Panc1 (cell line): ENCODE measurements around the gene RP9. TPM values are rescaled to one million over a fixed set of nuclear protein-coding genes. Genes with fewer than 3 reads are reported as not detected.

Experiments used
- ATAC-seq: fragments of 200-7000 bp; cut with Tn5 transposase; 2 replicates; pipeline ENCODE4 v1.9.1; 2020; ENCODE audit warnings: mild to moderate bottlenecking, moderate library complexity
- BruUV-seq: library from RNA; stranded (reverse); fragments of 400-500 nt; replicated peaks from 2 replicates; lab custom pipeline; 2021; lab: Mats Ljungman, UMichigan
- CTCF ChIA-PET: fragments of 300-600 bp; sonication (Branson Sonifier 250); formaldehyde crosslinking; loops from one replicate; lab custom pipeline; 2022; ENCODE audit warnings: antibody characterized with exemption; lab: Charles Lee
- POLR2A ChIA-PET: fragments of 300-600 bp; sonication (Branson Sonifier 250); formaldehyde crosslinking; loops from one replicate; lab custom pipeline; 2022; ENCODE audit warnings: antibody characterized with exemption; lab: Charles Lee
- DNase-seq: peaks from one replicate; pipeline ENCODE4 v3.0.0-alpha.2; 2010; ENCODE audit warnings: low read depth, low spot score
- H3K27ac ChIP-seq: 2 replicates; pipeline ENCODE4 v1.5.1; 2011; ENCODE audit warnings: mild to moderate bottlenecking, low read length, inconsistent platforms
- H3K27me3 ChIP-seq: fragments of 200-500 bp; sonication (Bioruptor generic); 2 replicates; pipeline ENCODE4 v1.6.0; 2014; ENCODE audit warnings: low read length, inconsistent platforms; ENCODE audit not compliant: control insufficient read depth, insufficient read depth
- H3K36me3 ChIP-seq: fragments of 200-500 bp; sonication (Bioruptor generic); 2 replicates; pipeline ENCODE4 v1.5.1; 2014; ENCODE audit warnings: inconsistent platforms, mild to moderate bottlenecking, low read length, moderate library complexity; ENCODE audit not compliant: control insufficient read depth, insufficient read depth
- H3K4me1 ChIP-seq: 2 replicates; pipeline ENCODE4 v1.5.1; 2011; ENCODE audit warnings: inconsistent platforms, mild to moderate bottlenecking, low read length, moderate library complexity; ENCODE audit not compliant: control insufficient read depth, insufficient read depth
- H3K4me3 ChIP-seq, 2 experiments: 2 replicates each; pipeline ENCODE4 v1.5.1; 2011 to 2012; ENCODE audit warnings: low read depth in 2 of 2, low read length in 2 of 2, mild to moderate bottlenecking in 2 of 2, inconsistent platforms in 1 of 2, moderate library complexity in 1 of 2
- H3K9me3 ChIP-seq: fragments of 200-500 bp; sonication (Bioruptor generic); 2 replicates; pipeline ENCODE4 v1.5.1; 2014; ENCODE audit warnings: low read depth, mild to moderate bottlenecking, inconsistent platforms, low read length, moderate library complexity; ENCODE audit not compliant: control insufficient read depth, insufficient read depth
- POLR2AphosphoS5 ChIP-seq: IDR thresholded peaks from 2 replicates; pipeline ENCODE4 v1.6.1; 2012; ENCODE audit warnings: mild to moderate bottlenecking, low read depth, low read length, moderate library complexity
- SIN3A ChIP-seq: IDR thresholded peaks from 2 replicates; pipeline ENCODE4 v1.6.1; 2012; ENCODE audit warnings: low read depth, mild to moderate bottlenecking, low read length, moderate library complexity, borderline replicate concordance; ENCODE audit not compliant: insufficient read depth
- TCF7L2 ChIP-seq: IDR thresholded peaks from 2 replicates; pipeline ENCODE4 v1.6.1; 2011; ENCODE audit warnings: mild to moderate bottlenecking, low read depth, low read length, inconsistent platforms
- in situ Hi-C: cut with HindIII; loops from 2 replicates; pipeline ENCODE4 v1.10.0; 2016; ENCODE audit warnings: low sequenced_read_pairs, low pct_unique_long_range_greater_than_20kb
- intact Hi-C: fragments of 100-400 bp; cut with micrococcal nuclease; formaldehyde crosslinking; loops from one replicate; pipeline ENCODE4 v1.10.0; 2022; ENCODE audit not compliant: unreplicated experiment
- total RNA-seq: library from RNA; stranded (reverse); gene quantifications from one replicate; pipeline ENCODE4 v1.2.1, GENCODE V29; 2021; ENCODE audit not compliant: unreplicated experiment
- TF ChIP-seq, protein P1 (sequence below): fragments of 450-650 bp; IDR thresholded peaks from 2 replicates; pipeline ENCODE4 v1.5.1; 2017; ENCODE audit warnings: mild to moderate bottlenecking
- TF ChIP-seq, protein P2 (sequence below), 2 experiments: IDR thresholded peaks; 2 replicates each; pipeline ENCODE4 v1.6.1; 2011 to 2012; ENCODE audit warnings: low read depth in 2 of 2, control low read depth in 1 of 2, low read length in 1 of 2, mild to moderate bottlenecking in 1 of 2, moderate library complexity in 1 of 2; ENCODE audit not compliant: insufficient read depth in 1 of 2

Gene RP9
- total RNA-seq, 1 experiment from 2014 or later: 22.1 TPM

DNA sequence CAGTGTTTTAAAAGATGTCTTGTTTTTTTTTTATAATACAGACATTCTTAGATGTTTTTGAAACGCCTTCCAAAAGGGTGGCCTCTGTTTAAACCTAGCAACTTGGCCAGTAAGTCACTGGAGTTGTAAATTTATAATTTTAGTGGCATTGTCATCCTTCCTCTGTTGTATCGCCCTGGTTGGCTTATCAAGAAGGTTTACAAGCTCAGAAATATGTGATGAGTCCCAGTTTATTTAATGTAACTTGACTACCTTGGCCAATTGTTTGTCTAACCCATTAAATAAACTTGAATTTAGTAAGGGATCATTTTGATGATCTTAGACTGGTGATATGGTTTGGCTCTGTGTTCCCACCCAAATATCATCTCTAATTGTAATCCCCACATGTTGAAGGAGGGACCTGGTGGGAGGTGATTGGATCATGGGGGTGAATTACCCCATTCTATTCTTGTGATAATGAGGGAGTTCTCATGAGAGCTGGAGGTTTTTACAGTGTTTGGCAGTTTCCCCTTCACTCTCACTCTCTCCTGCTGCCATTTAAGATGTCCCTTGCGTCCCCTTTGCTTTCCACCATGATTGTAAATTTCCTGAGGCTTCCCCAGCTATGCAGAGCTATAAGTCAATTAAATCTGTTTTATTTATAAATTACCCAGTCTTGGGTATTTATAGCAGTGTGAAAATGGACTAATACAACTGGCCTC is 33.2 kb downstream of the RP9 start:
- H3K4me3 ChIP-seq: no peak overlapping the region
- H3K4me1 ChIP-seq: no peaks in the 10 kb centered on the region
- no peak for DNase-seq
- no peak overlapping the region for H3K27ac ChIP-seq
- POLR2A ChIA-PET: no interaction called here
- H3K27me3 ChIP-seq: peaks cover 34% of the 10 kb centered on the region
- in situ Hi-C loops (no loop called here), intact Hi-C loops (no loop called here)
- no peaks in the 10 kb centered on the region for H3K36me3 ChIP-seq
- TF ChIP-seq, protein P1, sequence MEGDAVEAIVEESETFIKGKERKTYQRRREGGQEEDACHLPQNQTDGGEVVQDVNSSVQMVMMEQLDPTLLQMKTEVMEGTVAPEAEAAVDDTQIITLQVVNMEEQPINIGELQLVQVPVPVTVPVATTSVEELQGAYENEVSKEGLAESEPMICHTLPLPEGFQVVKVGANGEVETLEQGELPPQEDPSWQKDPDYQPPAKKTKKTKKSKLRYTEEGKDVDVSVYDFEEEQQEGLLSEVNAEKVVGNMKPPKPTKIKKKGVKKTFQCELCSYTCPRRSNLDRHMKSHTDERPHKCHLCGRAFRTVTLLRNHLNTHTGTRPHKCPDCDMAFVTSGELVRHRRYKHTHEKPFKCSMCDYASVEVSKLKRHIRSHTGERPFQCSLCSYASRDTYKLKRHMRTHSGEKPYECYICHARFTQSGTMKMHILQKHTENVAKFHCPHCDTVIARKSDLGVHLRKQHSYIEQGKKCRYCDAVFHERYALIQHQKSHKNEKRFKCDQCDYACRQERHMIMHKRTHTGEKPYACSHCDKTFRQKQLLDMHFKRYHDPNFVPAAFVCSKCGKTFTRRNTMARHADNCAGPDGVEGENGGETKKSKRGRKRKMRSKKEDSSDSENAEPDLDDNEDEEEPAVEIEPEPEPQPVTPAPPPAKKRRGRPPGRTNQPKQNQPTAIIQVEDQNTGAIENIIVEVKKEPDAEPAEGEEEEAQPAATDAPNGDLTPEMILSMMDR: no peak
- TF ChIP-seq TCF7L2: no peak
- BruUV-seq: no TSS peak
- CTCF ChIA-PET: no interaction called here
- no peaks in the 10 kb centered on the region for H3K9me3 ChIP-seq
- no peak for ATAC-seq

DNA sequence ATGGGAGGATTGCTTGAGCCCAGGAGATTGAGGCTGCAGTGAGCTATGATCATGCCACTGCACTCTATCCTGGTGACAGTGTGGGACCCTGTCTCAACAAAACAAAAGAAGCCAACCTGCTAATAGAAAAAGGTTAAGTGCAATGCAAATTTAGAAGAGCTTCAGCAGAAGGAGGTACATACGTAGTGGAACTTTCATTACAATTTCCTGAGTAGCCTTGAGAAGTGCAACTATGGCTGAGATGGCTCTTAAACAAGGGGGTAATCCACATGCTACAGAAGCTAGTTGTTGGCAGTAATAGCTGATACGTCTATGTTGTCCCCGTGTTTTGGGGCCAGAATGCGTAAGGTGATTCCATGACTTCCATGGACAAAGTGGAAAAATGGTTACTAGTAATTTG is 36.0 kb downstream of the RP9 start:
- no peak for DNase-seq
- in situ Hi-C loops (no loop called here), intact Hi-C loops (no loop called here)
- H3K27me3 ChIP-seq: peaks cover 31% of the 10 kb centered on the region
- no peaks in the 10 kb centered on the region for H3K4me1 ChIP-seq
- no peak overlapping the region for H3K27ac ChIP-seq
- no peak for TF ChIP-seq POLR2AphosphoS5
- TF ChIP-seq, protein P2, sequence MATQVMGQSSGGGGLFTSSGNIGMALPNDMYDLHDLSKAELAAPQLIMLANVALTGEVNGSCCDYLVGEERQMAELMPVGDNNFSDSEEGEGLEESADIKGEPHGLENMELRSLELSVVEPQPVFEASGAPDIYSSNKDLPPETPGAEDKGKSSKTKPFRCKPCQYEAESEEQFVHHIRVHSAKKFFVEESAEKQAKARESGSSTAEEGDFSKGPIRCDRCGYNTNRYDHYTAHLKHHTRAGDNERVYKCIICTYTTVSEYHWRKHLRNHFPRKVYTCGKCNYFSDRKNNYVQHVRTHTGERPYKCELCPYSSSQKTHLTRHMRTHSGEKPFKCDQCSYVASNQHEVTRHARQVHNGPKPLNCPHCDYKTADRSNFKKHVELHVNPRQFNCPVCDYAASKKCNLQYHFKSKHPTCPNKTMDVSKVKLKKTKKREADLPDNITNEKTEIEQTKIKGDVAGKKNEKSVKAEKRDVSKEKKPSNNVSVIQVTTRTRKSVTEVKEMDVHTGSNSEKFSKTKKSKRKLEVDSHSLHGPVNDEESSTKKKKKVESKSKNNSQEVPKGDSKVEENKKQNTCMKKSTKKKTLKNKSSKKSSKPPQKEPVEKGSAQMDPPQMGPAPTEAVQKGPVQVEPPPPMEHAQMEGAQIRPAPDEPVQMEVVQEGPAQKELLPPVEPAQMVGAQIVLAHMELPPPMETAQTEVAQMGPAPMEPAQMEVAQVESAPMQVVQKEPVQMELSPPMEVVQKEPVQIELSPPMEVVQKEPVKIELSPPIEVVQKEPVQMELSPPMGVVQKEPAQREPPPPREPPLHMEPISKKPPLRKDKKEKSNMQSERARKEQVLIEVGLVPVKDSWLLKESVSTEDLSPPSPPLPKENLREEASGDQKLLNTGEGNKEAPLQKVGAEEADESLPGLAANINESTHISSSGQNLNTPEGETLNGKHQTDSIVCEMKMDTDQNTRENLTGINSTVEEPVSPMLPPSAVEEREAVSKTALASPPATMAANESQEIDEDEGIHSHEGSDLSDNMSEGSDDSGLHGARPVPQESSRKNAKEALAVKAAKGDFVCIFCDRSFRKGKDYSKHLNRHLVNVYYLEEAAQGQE (IDR thresholded peaks at IDR 0.05; ENCODE audit: insufficient read depth in 1 of 2, low read depth in 2 of 2, low read length in 1 of 2): no peak
- no peak for TF ChIP-seq TCF7L2
- TF ChIP-seq, protein P1: no peak
- no peak for TF ChIP-seq SIN3A
- no peak for ATAC-seq
- POLR2A ChIA-PET: no interaction called here
- H3K9me3 ChIP-seq: peaks cover 8% of the 10 kb centered on the region; the same call in 1 of the 2 replicates
- no TSS peak for BruUV-seq
- no peaks in the 10 kb centered on the region for H3K36me3 ChIP-seq
- CTCF ChIA-PET: interaction anchor here (0.5 to 0.6 kb wide), 2 partner anchors 17 to 35 kb away, joined by 3 read pairs; no protein-coding TSS in a partner anchor
- no peak overlapping the region for H3K4me3 ChIP-seq
